ENCODE measurements around the gene RPS16. TPM values are rescaled to one million over a fixed set of nuclear protein-coding genes. Genes with fewer than 3 reads are reported as not detected.

The RPS16 gene
- total and polyA plus RNA-seq, 2 experiments from 2014 or later = 207 to 1,901 TPM

DNA sequence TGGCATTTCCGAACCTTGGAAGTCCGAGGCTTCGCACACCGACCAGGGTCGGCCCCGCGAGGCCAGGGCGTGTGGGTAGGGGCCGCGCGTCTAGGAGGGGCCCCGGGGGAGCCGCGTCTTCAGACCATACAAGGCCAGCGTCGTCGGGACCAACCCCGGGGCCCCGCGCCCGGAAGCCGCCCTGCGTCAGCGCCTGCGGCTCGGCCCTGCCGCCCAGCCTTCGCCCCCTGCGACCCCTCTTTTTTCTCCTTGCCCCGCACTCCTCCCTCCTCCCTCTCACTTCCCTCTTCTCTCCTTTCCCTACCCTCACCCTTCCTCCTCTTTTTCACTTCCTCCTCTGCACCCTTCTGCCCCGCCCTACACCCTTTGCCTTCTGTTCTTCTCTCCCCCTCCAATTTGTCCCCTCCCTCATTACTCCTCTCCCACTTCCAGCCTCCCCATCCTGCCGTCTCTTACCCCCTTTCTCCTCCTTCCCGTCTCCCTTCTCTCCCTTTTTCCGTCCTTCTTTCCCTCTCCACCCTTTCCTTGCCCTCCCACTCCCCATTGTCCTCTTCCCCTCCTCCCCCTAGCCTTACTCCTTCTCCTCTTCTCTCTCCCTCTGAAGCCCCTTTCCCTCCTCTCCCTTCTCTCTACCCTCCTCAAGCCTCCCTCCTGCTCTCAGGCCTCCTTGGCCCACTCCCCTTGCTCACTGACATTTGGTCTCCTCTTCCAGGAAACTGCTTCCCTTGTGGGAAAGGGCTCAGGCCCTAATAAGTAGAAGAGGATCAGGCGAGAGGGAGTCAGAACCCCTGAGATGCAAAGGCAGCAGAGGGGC is 25.5 kb downstream of the RPS16 start:
- Histone ChIP-seq H3K36me3 (ENCODE audit: insufficient read depth) (no peaks in the 10 kb centered on the region), H3K4me2 (peak overlapping the region; percentile 91), H3K4me1 (ENCODE audit: insufficient read depth) (peaks cover 52% of the 10 kb centered on the region), H3K27me3 (ENCODE audit: insufficient read depth) (no peaks in the 10 kb centered on the region), H3K27ac (ENCODE audit: low read depth) (peak overlapping the region; percentile 93), H3K4me3 (peak overlapping the region; percentile 99), H4K20me1 (replicated peaks; ENCODE audit: insufficient read depth) (peaks cover 11% of the 10 kb centered on the region; the same call in 1 of the 2 replicates), H3K79me2 (replicated peaks; ENCODE audit: insufficient read depth) (peaks cover 38% of the 10 kb centered on the region), H3K9me2 (ENCODE audit: insufficient read depth) (no peaks in the 10 kb centered on the region), H3F3A (replicated peaks; ENCODE audit: low read depth) (peaks cover 35% of the 10 kb centered on the region), H2AFZ (no peak overlapping the region)
- Mint-ChIP-seq H3K4me1 (peaks cover 55% of the 10 kb centered on the region), H3K9me3 (peaks cover 4% of the 10 kb centered on the region; the same call in 2 of the 3 replicates), H3K27me3 (ENCODE audit: insufficient read depth, low read depth, poor library complexity) (peaks cover 47% of the 10 kb centered on the region), H3K27ac (peak overlapping the region; percentile 96), H3K4me3 (peak overlapping the region; percentile 94), H3K36me3 (ENCODE audit: low read depth) (peaks cover 26% of the 10 kb centered on the region)
- TF ChIP-seq EZH2 (IDR thresholded peaks at IDR 0.05; ENCODE audit: low read depth, unreplicated experiment) = no peak
- peak; percentile 25; the same call in 1 of the 2 replicates for TF ChIP-seq CREB1 (CRISPR knock-in tag; IDR thresholded peaks at IDR 0.05; ENCODE audit: low read depth)
- no peak for TF ChIP-seq JUNB (IDR thresholded peaks at IDR 0.05; ENCODE audit: unreplicated experiment)
- TF ChIP-seq, protein P1, sequence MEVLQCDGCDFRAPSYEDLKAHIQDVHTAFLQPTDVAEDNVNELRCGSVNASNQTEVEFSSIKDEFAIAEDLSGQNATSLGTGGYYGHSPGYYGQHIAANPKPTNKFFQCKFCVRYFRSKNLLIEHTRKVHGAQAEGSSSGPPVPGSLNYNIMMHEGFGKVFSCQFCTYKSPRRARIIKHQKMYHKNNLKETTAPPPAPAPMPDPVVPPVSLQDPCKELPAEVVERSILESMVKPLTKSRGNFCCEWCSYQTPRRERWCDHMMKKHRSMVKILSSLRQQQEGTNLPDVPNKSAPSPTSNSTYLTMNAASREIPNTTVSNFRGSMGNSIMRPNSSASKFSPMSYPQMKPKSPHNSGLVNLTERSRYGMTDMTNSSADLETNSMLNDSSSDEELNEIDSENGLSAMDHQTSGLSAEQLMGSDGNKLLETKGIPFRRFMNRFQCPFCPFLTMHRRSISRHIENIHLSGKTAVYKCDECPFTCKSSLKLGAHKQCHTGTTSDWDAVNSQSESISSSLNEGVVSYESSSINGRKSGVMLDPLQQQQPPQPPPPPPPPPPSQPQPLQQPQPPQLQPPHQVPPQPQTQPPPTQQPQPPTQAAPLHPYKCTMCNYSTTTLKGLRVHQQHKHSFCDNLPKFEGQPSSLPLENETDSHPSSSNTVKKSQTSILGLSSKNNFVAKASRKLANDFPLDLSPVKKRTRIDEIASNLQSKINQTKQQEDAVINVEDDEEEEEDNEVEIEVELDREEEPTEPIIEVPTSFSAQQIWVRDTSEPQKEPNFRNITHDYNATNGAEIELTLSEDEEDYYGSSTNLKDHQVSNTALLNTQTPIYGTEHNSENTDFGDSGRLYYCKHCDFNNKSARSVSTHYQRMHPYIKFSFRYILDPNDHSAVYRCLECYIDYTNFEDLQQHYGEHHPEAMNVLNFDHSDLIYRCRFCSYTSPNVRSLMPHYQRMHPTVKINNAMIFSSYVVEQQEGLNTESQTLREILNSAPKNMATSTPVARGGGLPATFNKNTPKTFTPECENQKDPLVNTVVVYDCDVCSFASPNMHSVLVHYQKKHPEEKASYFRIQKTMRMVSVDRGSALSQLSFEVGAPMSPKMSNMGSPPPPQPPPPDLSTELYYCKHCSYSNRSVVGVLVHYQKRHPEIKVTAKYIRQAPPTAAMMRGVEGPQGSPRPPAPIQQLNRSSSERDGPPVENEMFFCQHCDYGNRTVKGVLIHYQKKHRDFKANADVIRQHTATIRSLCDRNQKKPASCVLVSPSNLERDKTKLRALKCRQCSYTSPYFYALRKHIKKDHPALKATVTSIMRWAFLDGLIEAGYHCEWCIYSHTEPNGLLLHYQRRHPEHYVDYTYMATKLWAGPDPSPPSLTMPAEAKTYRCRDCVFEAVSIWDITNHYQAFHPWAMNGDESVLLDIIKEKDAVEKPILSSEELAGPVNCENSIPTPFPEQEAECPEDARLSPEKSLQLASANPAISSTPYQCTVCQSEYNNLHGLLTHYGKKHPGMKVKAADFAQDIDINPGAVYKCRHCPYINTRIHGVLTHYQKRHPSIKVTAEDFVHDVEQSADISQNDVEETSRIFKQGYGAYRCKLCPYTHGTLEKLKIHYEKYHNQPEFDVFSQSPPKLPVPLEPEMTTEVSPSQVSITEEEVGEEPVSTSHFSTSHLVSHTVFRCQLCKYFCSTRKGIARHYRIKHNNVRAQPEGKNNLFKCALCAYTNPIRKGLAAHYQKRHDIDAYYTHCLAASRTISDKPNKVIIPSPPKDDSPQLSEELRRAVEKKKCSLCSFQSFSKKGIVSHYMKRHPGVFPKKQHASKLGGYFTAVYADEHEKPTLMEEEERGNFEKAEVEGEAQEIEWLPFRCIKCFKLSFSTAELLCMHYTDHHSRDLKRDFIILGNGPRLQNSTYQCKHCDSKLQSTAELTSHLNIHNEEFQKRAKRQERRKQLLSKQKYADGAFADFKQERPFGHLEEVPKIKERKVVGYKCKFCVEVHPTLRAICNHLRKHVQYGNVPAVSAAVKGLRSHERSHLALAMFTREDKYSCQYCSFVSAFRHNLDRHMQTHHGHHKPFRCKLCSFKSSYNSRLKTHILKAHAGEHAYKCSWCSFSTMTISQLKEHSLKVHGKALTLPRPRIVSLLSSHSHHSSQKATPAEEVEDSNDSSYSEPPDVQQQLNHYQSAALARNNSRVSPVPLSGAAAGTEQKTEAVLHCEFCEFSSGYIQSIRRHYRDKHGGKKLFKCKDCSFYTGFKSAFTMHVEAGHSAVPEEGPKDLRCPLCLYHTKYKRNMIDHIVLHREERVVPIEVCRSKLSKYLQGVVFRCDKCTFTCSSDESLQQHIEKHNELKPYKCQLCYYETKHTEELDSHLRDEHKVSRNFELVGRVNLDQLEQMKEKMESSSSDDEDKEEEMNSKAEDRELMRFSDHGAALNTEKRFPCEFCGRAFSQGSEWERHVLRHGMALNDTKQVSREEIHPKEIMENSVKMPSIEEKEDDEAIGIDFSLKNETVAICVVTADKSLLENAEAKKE (CRISPR knock-in tag; IDR thresholded peaks at IDR 0.05) = no peak
- DNase-seq (ENCODE audit: low spot score) (peak; percentile 62), ATAC-seq (peak; percentile 0)

Measured in GM23338 (cell line).